KBM-7 (cell line): ENCODE measurements around the gene TM7SF2.

Source experiments
- DNase-seq: peaks from one replicate; pipeline ENCODE4 v3.0.0-alpha.2; 2015
- in situ Hi-C: fragments of 300-500 bp; cut with MboI; formaldehyde crosslinking; loops from 2 replicates; pipeline ENCODE4 v1.14.3; 2020; ENCODE audit warnings: low sequenced_read_pairs, low pct_unique_long_range_greater_than_20kb, mixed read lengths

The TM7SF2 gene

DNA sequence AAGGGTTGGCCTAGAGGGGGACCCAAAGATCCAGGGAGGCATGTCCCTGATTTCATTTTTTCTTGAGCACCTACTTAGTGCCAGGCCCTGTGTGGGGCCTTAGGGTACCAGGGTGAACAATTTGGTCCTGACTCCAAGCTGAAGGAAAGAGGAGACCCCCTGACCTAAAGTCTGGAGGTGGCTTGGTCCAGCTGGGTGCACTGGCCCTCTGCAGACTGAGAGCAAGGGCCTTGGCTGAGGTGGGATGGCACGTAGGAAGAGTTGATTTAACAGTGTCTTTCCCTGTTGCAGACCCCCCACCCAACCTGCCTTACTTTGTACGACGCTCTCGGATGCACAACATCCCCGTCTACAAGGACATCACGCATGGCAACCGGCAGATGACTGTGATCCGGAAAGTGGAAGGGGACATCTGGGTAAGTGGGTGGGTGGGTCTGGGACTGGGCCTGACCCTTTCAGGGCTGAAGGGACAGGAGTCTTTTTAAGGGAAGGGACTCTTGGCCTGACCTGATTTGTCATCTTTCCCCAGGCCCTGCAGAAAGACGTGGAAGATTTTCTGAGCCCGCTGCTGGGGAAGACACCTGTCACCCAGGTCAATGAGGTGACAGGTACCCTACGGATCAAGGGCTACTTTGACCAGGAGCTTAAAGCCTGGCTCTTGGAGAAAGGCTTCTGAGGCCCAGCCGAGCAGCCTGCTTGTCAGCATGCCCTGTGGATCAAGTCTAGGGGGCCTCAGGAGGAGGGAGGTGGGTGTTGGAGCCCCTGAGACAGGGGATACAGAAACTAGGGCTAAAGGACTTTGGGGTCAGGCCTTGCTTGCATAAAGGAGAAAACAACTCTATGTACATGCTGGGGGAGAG, 13.8 kb downstream of the TM7SF2 start:
- DNase-seq: no peak
- in situ Hi-C loops: no loop called here

DNA sequence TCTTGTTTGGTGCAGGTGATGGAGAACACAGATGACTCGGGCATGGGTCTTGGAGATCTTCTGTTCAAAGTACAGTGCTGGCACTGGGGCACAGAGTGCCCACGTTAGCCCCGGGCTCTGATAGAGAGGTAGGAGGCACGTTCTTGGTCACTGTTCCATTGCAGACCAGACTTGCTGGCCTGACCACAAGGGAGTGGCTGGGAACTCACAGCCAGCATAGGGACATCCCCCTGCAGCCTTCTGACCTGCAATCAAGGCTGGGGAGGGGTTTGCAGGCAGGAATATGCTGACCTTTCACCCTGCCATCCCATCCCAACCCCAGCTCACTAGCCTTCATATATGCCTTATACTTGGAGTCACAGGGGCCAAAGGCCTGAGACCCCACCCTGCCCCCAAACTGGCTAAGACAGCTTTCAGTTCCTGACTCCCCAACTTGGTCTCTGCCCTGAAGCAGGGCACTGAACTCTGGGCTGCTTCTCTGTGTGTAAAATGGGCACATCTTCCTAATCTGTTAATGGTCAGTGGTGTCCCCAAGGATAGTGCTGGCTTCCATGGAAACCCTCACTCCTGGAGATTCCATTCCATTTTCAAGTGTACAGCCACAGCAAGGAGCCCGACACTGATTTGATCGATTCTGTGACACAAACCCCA, 15.1 kb downstream of the TM7SF2 start:
- in situ Hi-C loops: no loop called here
- no peak for DNase-seq

DNA sequence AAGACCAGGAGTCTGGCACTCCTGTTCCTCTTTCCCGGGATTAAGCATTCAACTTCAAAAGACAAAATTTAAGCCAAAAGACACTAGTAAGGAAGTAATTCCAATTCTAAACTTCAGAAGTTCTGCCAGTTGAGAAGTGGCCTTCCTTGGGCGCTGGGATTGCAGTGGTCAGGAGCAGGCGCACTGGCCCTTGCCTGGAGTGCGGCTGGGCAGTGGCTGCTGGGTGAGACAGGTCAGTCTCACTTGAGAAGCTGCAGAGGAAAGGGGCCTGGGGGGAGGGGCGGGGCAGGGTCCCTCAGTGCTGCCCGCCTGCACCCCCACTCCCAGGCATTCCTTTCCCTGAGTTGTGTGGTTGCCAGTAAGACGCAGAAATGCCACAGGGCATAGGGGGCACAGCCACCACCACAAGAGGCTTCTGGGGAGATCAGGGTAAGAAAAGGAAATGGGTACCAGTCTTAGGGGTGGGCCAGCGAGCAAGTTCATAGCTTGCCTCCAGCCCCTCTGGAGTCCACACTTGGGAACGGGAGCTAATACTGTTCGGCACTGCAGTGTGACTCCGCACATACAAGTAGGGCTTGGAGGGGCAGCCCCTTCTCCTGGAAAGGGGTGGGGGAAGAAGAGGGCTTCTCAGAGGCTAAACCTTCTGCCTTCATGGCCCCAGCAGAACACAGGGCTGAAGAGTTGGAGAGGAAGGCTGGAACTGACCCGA, 16.0 kb downstream of the TM7SF2 start:
- in situ Hi-C loops: no loop called here
- no peak for DNase-seq

DNA sequence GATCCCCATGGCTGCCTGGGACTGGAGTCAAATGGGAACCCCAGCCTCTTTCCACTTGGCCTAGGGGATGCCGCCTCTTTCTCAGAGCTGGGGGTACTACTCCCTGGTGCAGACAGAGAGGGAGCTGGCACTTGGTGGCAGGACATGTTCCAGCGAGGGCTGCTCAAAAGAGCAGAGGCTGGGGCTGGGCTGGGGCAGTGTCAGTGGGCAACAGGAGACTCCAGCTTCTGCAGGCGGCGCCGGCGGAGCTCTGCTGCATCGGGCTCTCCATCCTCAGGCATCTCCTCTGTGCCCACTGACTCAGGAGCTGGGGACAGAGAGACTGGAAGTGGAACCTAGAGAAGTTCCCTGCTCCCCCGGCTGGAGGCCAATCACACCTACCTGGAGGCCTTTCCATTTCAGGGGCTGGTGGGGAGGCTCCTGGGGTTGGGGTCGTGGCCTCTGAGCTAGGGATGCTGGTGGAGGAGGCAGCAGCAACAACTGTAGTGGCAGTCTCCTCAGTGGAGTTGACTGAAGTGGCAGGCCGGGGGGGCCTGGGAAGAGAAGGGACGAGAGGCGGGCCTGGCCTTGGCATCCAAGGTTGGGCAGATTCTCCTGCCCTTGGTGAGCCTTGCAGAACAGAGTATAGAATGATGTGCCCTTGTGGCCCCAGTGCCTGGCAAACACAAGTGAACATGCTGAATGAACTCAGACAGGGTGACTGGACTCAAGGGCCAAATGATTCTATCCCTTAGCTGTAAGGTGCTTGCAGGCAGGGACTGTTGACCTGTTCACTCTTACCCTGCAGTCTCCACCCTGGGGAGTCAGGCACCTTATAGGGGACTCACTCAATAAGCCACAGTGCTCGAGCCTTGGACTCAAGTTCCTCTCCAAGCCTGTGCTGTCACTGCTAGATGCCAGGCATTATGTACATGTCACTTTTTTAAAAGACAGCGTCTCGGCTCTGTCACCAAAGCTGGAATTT, 16.8 kb downstream of the TM7SF2 start:
- in situ Hi-C loops: no loop called here

DNA sequence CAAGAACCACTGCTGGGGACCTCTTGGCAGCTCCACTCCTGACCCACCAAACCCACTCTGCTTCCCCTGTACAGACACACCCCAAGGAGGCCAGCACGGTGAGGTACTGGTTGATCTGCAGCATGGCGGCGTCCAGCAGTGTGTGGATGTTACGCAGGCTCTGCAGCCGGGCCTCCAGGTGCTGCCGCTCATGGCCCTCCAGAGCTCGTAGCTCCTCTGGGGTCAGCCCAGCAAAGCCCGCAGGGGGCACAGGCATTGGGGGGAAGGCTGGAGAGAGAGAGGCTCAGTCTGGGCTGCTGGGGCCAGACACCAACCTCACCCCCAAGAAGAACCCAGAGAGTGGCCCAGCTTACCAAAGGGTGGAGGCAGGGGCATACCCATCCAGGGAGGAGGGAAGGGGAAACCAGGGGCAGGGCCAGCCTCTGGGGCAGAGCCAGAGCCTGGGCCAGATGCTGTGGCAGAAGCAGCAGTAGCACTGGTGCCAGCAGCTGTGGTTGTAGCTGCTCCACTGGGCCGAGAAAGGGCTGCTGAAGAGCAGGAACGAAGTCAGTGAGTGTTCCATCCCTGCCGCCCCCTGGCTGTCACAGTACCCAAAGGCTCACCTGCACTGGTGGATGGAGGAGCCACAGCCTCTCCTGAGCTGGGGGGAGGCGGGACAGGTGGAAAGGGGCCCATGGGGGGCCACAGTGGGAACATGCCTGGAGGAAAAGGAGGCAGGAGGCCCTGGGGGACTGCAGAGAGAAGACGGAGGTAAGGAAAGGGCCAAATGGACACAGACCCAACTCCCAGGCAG, 18.2 kb downstream of the TM7SF2 start:
- in situ Hi-C loops: no loop called here

More for the DNA sequence above, 16.8 kb downstream of the TM7SF2 start:
- no peak for DNase-seq

DNA sequence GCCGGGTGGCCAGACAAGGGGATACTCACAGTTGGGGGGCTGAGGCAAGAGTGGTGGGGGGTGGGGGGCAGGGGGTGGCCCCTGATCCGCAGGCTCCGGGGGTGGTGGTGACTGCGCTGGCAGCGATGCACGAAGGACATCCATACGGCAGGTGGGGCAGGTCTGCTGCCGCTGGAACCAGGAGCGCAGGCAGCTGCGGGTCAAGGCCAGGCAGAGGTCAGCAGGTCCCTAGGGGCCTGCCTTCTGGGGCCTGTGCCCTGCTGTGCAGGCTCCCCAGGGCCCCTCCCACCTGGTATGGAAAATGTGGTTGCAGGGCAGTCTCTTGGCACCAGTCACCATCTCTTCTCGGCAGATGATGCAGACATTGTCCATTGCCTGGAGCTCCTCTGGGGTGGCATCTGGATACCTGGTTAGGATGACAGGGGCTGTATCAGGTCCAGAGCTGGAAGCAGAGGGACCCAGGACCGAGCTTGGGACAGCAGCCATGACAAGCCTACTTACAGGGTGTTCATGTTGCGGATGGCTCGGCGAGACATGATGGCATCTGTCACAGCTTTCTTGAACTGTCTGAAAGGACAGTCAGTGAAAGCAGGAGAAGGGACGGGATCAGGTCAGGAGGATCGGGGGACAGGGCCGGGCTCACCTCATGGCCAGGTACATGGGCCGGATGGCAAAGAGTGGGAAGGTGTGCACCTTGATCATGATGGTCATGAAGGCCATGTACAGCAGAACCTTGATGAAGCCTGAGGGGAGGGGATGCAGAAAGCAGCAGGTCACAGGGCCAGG, 19.2 kb downstream of the TM7SF2 start:
- in situ Hi-C loops: no loop called here
- DNase-seq: no peak

More for the DNA sequence above, 18.2 kb downstream of the TM7SF2 start:
- DNase-seq: no peak

DNA sequence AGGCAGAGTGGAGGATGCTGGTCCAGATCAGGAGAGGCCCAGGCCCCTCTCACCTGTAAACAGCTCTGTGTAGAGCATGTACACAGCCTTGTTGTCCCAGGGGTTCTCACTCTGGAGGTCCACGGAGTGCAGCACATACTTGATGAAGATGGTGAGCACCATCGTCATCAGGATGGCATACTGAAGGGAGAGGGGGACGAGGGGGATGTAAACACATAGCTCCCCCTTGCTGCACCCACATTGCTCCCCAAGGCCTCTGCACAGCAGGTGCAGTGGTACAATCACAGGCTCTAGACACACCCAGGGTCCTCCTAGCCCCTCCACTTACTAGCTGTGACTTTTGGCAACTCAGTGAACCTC, 19.7 kb downstream of the TM7SF2 start:
- in situ Hi-C loops: no loop called here
- DNase-seq: no peak

DNA sequence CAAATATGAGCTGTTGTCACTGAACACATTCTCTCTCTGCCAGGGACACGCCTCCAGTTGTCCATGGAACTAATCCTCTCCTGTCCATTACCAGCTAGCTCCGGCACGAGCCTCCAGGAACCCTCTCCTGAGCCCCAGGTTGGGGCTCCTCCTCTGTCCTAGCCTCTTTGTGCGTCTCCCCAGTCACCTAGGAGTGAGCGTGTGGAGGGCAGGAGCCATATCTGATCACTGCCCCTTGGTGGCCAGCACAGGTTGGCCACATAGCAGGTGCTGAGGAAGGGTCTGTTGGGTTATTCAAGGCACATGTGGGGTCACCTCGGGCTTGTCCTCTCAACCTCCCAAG, 20.2 kb downstream of the TM7SF2 start:
- in situ Hi-C loops: no loop called here
- no peak for DNase-seq

DNA sequence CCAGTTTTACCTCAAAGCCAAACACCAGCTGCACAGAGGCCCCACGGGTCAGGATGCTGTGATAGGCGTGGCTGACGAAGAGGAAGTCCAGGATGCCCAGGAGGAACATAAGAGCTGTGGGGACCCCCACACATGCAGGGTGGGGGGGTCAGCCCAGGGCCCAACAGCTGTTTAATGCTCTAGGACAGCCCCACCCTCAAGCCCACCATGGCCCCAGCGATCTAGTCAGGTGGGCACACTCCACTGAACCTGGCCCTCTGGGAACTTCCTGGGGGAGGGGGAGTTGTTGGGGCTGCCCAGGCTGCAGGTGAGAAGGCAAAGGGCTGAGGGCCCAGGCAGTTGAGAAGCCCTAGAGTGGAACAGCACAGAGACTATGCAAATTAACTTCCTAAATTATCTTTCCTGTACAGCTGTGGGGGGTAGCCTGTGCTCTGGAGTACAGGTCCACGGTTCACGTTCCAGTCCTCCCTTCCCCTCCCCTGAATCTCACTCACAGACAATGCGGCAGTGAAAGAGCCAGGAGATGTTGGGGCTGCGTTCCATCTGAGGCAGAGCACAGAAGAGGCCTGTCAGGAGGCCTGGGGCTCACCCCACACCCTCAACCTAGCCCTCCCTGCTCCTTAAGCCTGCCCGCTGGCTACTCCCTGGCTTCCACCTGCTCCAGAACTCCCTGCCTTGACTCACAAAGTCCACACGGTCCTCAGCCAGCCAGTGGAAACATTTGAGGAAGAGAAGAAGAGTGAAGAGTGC, 20.7 kb downstream of the TM7SF2 start:
- DNase-seq: no peak
- in situ Hi-C loops: no loop called here

DNA sequence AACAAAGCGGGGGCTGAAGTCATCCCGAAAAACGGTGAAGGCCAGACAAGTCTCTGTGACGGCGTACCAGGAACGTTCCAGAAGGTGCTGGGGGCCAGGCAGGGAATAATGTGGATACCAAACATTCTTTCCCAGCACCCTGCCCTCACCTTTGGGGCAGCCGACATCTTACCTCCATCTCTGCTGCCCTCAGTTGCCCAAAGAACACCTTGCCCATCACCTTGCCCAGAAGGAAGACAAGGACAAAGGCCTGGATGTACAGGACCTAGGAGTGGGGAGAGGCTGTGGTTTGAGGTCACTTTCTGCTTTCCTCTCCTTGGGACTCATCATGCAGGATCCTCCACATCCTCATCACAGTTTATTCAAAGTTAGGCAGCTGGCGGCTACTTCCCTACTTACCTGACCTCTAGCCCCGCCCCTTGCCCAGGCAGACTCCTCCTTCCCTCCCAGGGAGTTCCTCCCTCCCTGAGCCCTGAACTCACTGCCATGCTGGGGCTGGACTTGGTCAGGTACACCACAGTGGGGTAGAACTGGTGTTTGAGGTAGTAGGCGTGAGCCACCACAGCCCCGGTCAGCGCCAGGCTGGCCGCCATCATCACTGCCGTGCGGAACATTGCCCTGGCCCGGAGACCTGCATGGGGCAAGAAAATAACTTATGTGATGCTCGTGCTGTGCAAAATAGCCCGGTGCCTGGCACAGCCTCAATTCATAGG, 21.5 kb downstream of the TM7SF2 start:
- in situ Hi-C loops: no loop called here

DNA sequence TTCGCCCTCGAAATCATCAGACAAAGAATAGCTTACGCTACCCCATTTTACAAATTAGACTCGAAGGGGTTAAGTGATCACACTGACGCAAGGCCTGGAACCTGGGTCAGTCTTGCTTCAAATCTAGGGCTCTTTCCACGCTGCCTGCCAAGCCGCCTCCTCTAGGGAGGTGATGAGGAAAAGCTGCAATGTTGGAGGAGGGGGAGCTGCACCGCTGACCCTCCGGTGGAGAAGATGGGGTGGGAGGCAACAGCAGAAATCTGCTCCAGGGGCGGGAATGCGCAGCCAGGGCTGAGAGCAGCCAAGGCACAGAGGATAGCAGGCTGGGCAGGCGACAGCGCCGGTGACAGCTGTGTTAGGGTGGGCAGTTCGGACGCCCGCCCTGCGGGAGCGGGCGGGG, 22.1 kb downstream of the TM7SF2 start:
- in situ Hi-C loops: no loop called here
- DNase-seq: no peak

More for the DNA sequence above, 21.5 kb downstream of the TM7SF2 start:
- peak; percentile 56 for DNase-seq

DNA sequence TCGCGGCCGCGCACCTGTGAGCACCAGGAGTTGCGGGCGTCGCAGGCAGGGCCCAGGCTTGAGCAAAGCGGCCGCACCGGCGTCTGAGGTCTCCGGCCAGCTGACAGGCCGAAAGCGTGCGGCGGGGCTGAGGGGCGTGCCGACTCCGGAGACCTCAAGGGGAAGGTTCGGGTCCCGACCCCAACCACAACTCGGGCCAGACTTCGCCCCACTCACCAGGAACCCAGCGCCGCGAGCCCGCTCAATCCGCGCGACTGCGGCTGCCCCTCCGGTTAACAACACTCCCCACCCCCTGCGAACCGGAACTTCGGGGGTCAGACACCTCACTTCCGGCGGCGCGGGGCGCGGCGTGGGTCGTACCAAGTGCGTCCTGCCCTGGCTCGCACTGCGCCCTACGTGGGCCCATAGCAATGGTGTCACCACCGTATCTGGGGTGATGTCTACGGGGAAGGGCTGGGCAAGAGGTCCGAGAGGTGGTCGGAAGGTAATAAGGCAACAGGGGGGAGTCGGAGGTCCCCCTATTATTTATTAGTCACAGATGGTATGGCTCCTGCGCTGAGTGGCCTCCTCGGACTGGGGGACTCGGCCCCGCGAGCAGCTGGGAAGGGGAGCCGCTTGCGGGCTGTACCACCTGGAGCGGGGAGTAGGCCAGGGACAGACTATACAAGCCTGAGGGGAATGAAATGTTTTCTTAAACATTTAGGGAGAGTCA, 22.7 kb downstream of the TM7SF2 start, which contains the start of gene SYVN1:
SYVN1 (minus strand) TSS at position 280 of the 712 bp plus-strand sequence. CDS start 918 bp downstream, outside the sequence.
- DNase-seq: peak; percentile 91
- in situ Hi-C loops: no loop called here

DNA sequence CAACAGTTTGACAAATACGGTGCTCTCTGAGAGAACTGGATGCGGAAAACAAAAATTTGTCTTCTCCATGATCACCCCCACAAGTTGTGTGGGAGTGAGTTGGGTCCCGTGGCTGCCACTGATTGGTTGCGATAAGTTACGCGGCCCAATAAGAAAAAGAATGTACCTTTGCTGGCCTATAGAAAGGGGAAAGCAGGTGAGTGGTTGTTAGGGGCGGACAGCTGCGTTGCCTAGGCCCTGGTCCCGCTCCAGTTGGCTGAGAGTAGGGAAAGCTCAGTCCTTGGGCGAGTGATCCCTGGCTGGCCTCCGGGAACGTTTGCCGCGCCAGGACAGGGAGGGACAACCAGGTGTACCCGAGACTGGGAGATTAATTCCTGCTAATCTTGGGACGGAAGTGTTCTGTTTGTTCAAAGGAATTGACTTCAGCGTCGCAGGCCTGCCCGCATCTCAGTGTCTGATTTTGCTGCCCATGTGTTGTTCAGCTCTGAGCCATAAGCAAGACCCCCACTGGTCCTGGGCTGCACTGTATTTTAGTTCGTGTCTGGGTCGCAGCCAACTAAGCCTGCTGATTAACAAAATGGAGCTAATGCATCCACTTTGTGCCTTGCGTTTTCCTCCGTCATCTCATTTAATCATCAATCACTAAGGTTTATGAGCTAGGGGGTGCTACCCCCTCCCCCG, 23.4 kb downstream of the TM7SF2 start:
- in situ Hi-C loops: no loop called here
- peak; percentile 97 for DNase-seq

DNA sequence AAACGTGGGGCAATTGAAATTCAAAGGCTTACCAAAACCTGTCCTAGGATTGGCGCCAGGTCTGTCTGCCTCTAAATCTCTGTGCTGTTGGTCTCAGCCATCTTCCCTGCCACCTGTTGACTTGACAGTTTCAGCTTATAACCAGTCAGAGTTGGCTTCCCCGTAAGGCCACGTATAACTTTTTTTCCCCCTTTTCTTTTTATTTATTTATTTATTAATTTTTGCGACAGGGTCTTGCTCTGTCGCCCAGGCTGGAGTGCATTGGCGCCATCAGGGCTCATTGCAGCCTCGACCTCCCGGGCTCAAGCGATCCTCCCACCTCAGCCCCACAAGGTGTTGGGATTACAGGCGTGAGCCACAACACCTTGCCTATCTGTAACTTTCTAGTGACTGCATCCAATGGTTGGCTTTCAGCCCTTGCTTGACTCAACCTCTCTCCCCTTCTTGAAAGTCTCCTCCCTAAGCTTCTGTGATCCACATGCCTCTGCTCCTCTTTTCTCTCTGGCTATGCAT, 24.0 kb downstream of the TM7SF2 start:
- in situ Hi-C loops: no loop called here

DNA sequence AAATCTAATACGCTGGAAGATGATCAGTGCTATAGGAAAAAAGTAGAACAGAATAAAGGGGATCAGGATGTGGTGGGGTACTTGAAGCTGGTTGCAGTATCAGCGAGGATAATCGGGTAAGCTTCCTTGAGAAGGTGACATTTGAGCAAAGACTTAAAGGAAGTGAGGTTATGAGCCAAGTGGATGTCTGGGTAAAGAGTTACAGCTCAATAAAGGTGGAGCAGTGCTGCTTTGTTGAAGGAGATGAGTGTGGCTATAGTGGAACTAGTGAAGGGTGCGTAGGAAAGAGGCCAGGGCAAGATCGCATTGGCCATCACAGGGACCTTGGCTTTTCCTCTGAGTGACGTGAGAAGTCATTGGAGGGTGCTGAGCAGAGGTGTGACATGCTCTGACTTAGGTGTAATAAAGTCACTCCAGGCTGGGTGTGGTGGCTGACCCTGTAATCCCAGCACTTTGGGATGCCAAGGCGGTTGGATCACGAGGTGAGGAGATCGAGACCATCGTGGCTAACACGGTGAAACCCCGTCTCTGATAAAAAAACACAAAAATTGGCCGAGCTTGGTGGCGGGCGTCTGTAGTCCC, 24.9 kb downstream of the TM7SF2 start:
- in situ Hi-C loops: no loop called here
- DNase-seq: no peak

More for the DNA sequence above, 24.0 kb downstream of the TM7SF2 start:
- no peak for DNase-seq
